Transverse colon (tissue), 4 donors: ENCODE results near the gene CAPN13. TPM values are rescaled to one million over a fixed set of nuclear protein-coding genes. Genes with fewer than 3 reads are reported as not detected.
A peak's percentile ranks its signal among the peaks of the same experiment; 100 is the strongest.

ENCODE experiments used
- DNase-seq: peaks from one replicate; pipeline ENCODE4 v3.0.0-alpha.2; 2019
- H3K27ac ChIP-seq, 4 donors: fragments of 200-600 bp; sonication (generic); 2 replicates each; pipeline ENCODE4 v1.5.1; 2016 to 2018; ENCODE audit warnings: inconsistent platforms in 4 of 4
- H3K27me3 ChIP-seq: fragments of 200-600 bp; sonication (generic); 2 replicates; pipeline ENCODE4 v1.5.1; 2017; ENCODE audit warnings: inconsistent platforms
- H3K36me3 ChIP-seq, 4 donors: fragments of 200-600 bp; sonication (generic); 2 replicates each; pipeline ENCODE4 v1.5.1; 2017 to 2019; ENCODE audit warnings: inconsistent platforms in 4 of 4
- H3K4me1 ChIP-seq, 4 donors: fragments of 200-600 bp; sonication (generic); 2 replicates each; pipeline ENCODE4 v1.5.1; 2017 to 2020; ENCODE audit warnings: inconsistent platforms in 4 of 4
- H3K4me3 ChIP-seq, 4 donors: fragments of 200-600 bp; sonication (generic); 1 replicate in 1 of 4; 2 replicates in 3 of 4; pipeline versions ENCODE4 v1.5.1 to v1.6.1; 2017 to 2019; ENCODE audit warnings: inconsistent platforms in 4 of 4
- H3K9me3 ChIP-seq, 2 donors: fragments of 200-600 bp; sonication (generic); 2 replicates each; pipeline ENCODE4 v1.5.1; 2017 to 2019; ENCODE audit warnings: inconsistent platforms in 2 of 2
- EP300 ChIP-seq: sonication (generic); formaldehyde crosslinking; IDR thresholded peaks from one replicate; pipeline ENCODE4 v1.6.1; 2017; ENCODE audit warnings: antibody characterized with exemption, low read depth
- POLR2A ChIP-seq: fragments of 450-650 bp; IDR thresholded peaks from one replicate; pipeline ENCODE4 v1.6.1; 2016; ENCODE audit warnings: antibody characterized with exemption, mild to moderate bottlenecking, moderate library complexity
- POLR2AphosphoS5 ChIP-seq, 3 donors: sonication (generic); formaldehyde crosslinking; IDR thresholded peaks; one replicate each; pipeline ENCODE4 v1.6.1; 2016; ENCODE audit warnings: antibody characterized with exemption in 3 of 3
- WGBS, 2 donors: methylation state at CpG; one replicate each; pipeline ENCODE4 v1.1.5; 2018; ENCODE audit warnings: low coverage in 1 of 2; 5-methylcytosine and 5-hydroxymethylcytosine counted together
- in situ Hi-C, 4 donors: fragments of 200-750 bp; cut with MboI; loops; one replicate each; pipeline versions ENCODE4 v1.15.0 to v1.15.1; 2017; ENCODE audit warnings: low sequenced_read_pairs in 3 of 4, low pct_ligation_motif_present in 1 of 4, low pct_unique_long_range_greater_than_20kb in 1 of 4
- intact Hi-C: fragments of 100-400 bp; cut with DNase I; formaldehyde crosslinking; loops from one replicate; pipeline ENCODE4 v1.15.1; 2023; ENCODE audit warnings: low total_unique reads
- total RNA-seq, 4 donors: library from RNA; depleted of rRNA; stranded (reverse); fragments of >200 nt; gene quantifications; one replicate each; pipeline ENCODE4 v1.1.0, GENCODE V29; 2016
- TF ChIP-seq, protein P1 (sequence below), 5 experiments: fragments of 200-600 bp in 3 of 5; fragments of 450-650 bp in 2 of 5; sonication (generic) in 3 of 5; IDR thresholded peaks; 1 replicate in 2 of 5; 2 replicates in 3 of 5; pipeline ENCODE4 v1.5.1; 2016 to 2017; ENCODE audit warnings: antibody characterized with exemption in 5 of 5, inconsistent platforms in 3 of 5, mild to moderate bottlenecking in 2 of 5, moderate library complexity in 1 of 5

The CAPN13 gene
- total RNA-seq, 4 donors from 2014 or later: 24.3 to 83.3 (median 52.3) TPM

DNA sequence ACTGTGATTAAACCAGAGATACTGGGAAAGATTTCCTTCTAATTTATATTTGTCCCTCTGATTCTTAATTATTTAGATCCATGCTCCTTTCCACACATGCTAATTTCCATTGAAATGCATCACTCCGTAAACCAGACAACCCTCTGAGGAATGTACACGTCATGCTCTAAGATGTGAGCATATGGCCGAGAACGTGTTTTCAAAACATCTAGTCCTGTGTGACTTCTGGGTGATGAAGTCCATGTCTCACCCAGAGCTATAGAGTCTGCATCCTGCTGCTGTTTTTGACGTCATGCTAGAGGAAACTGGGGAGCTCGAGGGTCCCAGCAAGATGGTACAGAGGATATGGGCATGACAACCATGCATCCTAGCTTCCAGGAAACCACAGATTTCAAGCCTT is 53.6 kb downstream of the CAPN13 start:
- WGBS, 2 donors: 79 to 80% methylated on average over 4 to 6 of the region's 6 CpGs
- TF ChIP-seq POLR2A: no peak
- TF ChIP-seq, protein P1, sequence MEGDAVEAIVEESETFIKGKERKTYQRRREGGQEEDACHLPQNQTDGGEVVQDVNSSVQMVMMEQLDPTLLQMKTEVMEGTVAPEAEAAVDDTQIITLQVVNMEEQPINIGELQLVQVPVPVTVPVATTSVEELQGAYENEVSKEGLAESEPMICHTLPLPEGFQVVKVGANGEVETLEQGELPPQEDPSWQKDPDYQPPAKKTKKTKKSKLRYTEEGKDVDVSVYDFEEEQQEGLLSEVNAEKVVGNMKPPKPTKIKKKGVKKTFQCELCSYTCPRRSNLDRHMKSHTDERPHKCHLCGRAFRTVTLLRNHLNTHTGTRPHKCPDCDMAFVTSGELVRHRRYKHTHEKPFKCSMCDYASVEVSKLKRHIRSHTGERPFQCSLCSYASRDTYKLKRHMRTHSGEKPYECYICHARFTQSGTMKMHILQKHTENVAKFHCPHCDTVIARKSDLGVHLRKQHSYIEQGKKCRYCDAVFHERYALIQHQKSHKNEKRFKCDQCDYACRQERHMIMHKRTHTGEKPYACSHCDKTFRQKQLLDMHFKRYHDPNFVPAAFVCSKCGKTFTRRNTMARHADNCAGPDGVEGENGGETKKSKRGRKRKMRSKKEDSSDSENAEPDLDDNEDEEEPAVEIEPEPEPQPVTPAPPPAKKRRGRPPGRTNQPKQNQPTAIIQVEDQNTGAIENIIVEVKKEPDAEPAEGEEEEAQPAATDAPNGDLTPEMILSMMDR (IDR thresholded peaks at IDR 0.05): no peak
- no peak for TF ChIP-seq EP300
- no peak for TF ChIP-seq POLR2AphosphoS5 (IDR thresholded peaks at IDR 0.05)
- DNase-seq: no peak
- Histone ChIP-seq H3K27me3 (no peaks in the 10 kb centered on the region), H3K4me3 (no peak overlapping the region), H3K4me1 (no peaks in the 10 kb centered on the region), H3K9me3 (no peaks in the 10 kb centered on the region), H3K27ac (no peak overlapping the region), H3K36me3 (no peaks in the 10 kb centered on the region)
- in situ Hi-C loops (no loop called here), intact Hi-C loops (no loop called here)

DNA sequence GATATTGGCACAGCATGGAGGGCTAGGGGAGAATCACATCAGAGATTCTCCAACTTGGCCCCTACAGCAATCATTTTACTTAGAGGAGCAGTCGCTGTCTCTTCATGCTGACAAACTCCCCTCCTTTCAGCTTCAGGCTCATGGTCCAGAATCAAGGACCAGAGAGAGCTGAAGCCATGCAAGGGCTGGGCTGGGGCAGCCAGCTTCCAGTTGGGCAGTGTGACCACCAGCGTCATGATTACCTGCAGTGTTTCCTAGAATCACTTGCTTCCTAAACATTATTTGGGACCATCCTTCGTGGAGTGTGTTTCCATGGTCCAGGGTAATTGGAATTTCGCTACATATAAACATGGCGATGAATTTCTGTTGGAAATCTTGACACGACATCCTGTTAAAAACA is 54.4 kb downstream of the CAPN13 start:
- Histone ChIP-seq H3K27ac (no peak overlapping the region), H3K4me3 (no peak overlapping the region), H3K9me3 (no peaks in the 10 kb centered on the region), H3K27me3 (no peaks in the 10 kb centered on the region), H3K36me3 (no peaks in the 10 kb centered on the region), H3K4me1 (peaks cover 0 to 1% (median 0%) of the 10 kb centered on the region in 4 donors)
- TF ChIP-seq POLR2A: no peak
- TF ChIP-seq POLR2AphosphoS5 (IDR thresholded peaks at IDR 0.05): no peak
- TF ChIP-seq, protein P1 (IDR thresholded peaks at IDR 0.05): no peak
- no peak for TF ChIP-seq EP300
- intact Hi-C loops: no loop called here
- WGBS, 2 donors: 73 to 88% methylated on average over 2 to 6 of the region's 6 CpGs
- DNase-seq: no peak
- in situ Hi-C loops: no loop called here

DNA sequence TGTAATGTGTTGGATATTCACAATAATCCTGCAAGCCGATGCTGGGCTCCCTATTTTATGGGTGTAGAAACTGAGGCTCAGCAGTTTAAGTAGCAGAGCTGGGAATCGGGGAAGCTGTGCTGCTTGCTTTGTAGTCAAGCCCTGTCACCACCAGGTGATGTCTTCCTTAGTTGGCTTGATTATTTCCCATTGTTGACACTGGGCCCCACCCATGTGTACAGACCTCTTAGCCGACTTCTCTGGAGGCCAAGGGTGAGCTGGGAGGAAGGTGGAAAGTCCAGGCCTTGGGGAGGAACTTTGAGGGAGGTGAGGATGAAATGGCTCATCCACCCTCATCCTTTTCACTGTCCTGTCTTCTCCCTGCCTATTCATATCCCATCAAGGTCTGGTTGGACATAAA is 60.0 kb downstream of the CAPN13 start:
- in situ Hi-C loops (no loop called here), intact Hi-C loops (no loop called here)
- H3K4me1 ChIP-seq: peaks cover 0 to 11% (median 2%) of the 10 kb centered on the region in 4 donors
- H3K36me3 ChIP-seq: no peaks in the 10 kb centered on the region
- TF ChIP-seq, protein P1 (IDR thresholded peaks at IDR 0.05): peak in 4 of 5 experiments; percentile 39 to 84 (median 58)
- no peak for TF ChIP-seq POLR2A
- TF ChIP-seq POLR2AphosphoS5 (IDR thresholded peaks at IDR 0.05): peak in 2 of 3 donors; percentile 34 to 54
- no peak for TF ChIP-seq EP300
- no peaks in the 10 kb centered on the region for H3K27me3 ChIP-seq
- no peaks in the 10 kb centered on the region for H3K9me3 ChIP-seq
- no peak overlapping the region for H3K4me3 ChIP-seq
- peak overlapping the region in 2 of 4 donors; percentile 16 to 19 for H3K27ac ChIP-seq
- peak; percentile 67 for DNase-seq
- 60% methylated on average over 3 of the region's 3 CpGs; no CpG with 5 or more reads in 1 of the 2 donors for WGBS, 2 donors

DNA sequence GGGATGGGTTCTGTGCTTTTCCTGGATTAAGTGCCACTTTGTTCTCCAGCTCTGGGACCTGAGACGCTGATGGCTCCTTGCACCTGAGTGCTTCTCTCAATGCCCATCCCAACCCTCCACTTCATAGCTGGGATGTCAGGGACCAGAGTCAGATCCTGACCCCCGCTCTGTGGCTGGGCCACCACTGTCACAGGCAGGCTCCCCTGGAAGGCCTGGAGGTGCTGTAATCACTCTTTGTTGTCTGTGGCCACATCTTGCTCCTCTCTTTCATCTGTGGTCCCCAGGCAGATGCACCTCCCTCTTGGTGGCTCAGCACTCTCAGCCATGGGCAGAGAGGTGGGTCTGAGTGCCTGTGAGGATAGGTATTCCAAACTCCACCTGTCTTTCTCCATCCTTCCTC is 62.4 kb downstream of the CAPN13 start:
- DNase-seq: no peak
- Histone ChIP-seq H3K4me1 (peaks cover 0 to 11% (median 2%) of the 10 kb centered on the region in 4 donors), H3K27ac (no peak overlapping the region), H3K4me3 (no peak overlapping the region), H3K36me3 (no peaks in the 10 kb centered on the region), H3K27me3 (no peaks in the 10 kb centered on the region), H3K9me3 (no peaks in the 10 kb centered on the region)
- in situ Hi-C loops: no loop called here
- 94% methylated on average over 2 of the region's 2 CpGs; no CpG with 5 or more reads in 1 of the 2 donors for WGBS, 2 donors
- TF ChIP-seq EP300: no peak
- TF ChIP-seq POLR2A: no peak
- TF ChIP-seq, protein P1 (IDR thresholded peaks at IDR 0.05): no peak
- TF ChIP-seq POLR2AphosphoS5 (IDR thresholded peaks at IDR 0.05): no peak
- intact Hi-C loops: no loop called here
